ENCODE measurements around the gene SDCBP2. TPM values are rescaled to one million over a fixed set of nuclear protein-coding genes. Genes with fewer than 3 reads are reported as not detected.

SDCBP2 gene
- total RNA-seq, 2 donors from 2014 or later, result 4.9 to 18.5 TPM

DNA sequence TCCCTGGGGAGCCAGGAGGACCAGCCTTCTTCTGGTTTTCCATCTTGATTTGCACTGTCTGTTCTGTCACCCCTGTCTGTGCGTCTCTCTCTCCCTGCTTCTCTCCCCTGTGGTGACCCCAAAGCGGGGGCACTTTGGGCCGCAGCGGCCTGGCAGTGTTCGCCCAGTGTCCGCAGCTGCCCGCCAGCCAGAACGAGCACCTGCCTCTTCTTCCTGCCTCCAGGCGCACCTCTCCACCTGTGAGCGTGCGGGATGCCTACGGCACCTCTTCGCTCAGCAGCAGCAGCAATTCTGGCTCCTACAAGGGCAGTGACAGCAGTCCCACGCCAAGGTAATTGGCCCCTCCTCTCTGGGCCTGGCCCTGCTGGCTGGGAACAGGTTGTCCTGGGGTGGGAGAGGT is 32.0 kb downstream of the SDCBP2 start:
- no peaks in the 10 kb centered on the region for H3K36me3 Mint-ChIP-seq

DNA sequence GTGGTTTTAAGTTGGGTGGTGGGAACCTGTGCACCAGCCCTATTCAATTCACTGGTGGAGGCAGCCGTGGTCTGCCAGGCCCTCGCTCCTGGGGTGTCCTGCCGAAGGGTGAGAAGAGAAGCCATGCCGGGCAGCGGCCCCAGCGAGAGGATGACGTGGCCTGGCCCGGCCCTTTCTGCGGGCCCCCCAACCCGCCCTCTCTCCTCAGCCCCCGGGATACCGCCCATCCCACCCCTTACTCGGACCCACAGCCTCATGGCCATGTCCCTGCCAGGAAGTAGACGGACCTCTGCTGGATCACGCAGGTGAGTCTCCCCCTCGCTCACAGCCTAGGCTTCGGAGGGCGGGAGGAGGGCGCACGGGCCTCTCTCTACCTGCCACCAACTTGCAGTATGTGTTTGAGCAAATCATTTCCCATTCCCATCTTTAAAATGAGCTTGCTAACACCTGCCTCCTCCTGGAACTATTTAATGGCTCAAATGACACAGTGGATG is 32.8 kb downstream of the SDCBP2 start:
- Mint-ChIP-seq H3K36me3 (no peaks in the 10 kb centered on the region), H3K9me3 (no peaks in the 10 kb centered on the region), H3K27ac (peak overlapping the region in 1 of 2 donors; percentile 77)
- no peak for ATAC-seq
- no peak for DNase-seq (ENCODE audit: low spot score in 2 of 2)

More for the DNA sequence above, 32.0 kb downstream of the SDCBP2 start:
- ATAC-seq (no peak), DNase-seq (ENCODE audit: low spot score in 2 of 2) (no peak)
- Mint-ChIP-seq H3K27ac (peak overlapping the region; percentile 29 to 86), H3K9me3 (no peaks in the 10 kb centered on the region)

DNA sequence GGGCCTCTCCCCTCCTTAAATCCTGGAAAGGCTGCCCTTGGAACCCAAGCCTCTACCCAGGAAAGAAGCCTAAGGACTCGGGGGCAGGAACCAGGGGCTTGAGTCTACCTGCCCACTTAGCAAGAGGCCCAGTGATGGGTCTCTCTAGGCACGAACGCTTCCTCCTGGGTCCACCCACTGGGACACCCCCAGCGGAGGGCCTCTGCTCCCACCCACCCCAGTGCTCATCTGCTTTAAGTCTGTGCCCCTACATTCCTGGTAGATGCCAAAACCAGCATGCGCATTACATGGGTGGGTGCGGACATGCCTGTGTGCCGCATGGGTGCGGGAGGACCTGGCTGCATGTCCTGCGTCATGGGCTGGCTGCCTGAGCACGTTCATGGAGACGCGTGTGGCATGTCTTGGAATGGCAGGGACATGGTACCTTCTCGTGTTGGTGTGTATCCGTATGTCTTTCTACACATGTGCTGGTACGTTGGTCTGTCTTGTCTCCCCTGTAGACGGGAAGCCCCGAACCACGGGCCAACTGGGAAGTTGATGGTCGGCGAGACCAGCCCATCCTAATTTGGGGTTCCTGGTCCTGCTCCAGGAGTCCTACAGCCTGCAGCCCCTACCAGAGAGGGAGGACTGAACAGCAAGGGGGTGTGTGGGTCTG is 33.5 kb downstream of the SDCBP2 start:
- H3K9me3 Mint-ChIP-seq, result no peaks in the 10 kb centered on the region
- H3K36me3 Mint-ChIP-seq, result no peaks in the 10 kb centered on the region
- no peak overlapping the region for H3K27ac Mint-ChIP-seq
- ATAC-seq (no peak), DNase-seq (ENCODE audit: low spot score in 2 of 2) (no peak)

DNA sequence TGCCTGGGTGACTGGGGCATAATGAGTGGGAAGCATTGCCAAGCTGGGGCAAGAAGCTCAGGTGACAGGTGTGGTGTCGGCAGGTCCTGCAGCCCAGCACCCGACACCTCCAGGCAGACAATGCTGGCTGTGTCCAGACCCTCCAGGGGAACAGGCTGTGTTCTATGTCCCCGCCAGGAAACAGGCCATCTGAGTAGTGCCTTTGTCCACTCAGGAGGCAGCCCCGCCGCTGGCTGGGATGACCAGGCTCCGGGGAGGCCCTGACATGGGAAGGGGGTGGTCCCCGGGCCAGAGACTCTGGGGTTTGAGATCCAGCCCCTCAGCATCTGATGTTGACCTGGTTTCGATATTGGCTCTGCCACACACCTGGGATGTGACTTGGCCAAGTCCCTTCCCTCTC is 34.4 kb downstream of the SDCBP2 start:
- Mint-ChIP-seq H3K36me3 (no peaks in the 10 kb centered on the region), H3K27ac (no peak overlapping the region), H3K9me3 (no peaks in the 10 kb centered on the region)
- DNase-seq (ENCODE audit: low spot score in 2 of 2), result no peak
- ATAC-seq, result no peak

DNA sequence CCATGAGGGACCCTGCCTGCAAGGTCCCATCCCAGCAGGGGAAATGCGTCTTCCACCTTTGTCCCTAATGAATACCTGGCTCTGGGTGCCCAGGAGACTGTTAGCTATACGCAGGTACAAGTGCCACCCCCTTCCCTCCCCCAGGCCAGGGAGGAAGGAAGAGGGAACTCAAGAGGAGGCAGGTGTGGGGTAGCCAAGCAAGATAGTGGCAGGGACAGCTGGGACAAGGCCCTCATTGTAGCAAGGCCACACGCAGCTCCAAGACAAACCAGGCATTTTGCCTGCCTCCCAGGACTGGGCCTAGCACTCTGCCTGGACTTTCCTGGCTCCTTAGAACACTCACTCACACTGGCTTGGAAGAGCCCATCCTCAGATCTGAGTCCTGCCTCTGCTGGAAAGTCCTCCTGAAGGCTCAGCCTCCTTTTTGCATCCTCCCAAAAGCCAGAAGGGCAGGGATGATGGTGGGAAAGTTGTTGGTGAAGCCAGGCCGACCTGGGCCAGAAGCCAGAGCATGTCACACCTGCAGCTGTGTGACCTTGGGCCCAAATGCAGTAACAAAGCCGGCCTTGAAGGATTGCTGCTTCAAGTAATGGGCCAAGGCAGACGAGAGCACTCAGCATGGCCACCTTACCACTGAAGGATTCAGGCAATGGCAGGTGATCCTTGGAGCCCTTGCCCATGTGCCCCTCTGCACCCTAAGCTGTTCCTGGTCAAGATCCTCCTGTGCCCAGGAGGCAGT is 35.1 kb downstream of the SDCBP2 start:
- no peaks in the 10 kb centered on the region for H3K36me3 Mint-ChIP-seq
- DNase-seq (ENCODE audit: low spot score in 2 of 2) (no peak), ATAC-seq (no peak)
- no peaks in the 10 kb centered on the region for H3K9me3 Mint-ChIP-seq
- H3K27ac Mint-ChIP-seq, result peak overlapping the region; percentile 22 to 39

DNA sequence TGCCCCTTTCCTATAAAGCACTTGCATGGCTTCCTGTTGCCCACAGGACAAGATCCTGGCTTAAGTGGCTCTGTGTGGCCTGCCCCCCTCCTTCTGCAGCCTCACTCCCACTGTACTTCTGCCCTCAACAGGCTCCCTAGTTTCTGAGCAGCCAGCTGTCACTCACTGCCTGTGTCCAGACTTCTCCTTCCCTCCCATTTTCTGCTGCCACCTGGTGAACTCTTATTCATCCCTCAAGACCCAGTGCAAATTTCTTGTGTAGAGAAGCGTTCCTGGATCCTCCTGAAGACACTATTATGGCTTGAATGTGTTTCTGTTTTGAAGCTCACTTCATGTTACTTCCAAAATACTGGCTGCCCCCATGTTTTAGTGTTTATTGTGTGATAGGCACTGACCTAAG is 36.3 kb downstream of the SDCBP2 start:
- no peak for DNase-seq (ENCODE audit: low spot score in 2 of 2)
- no peak for ATAC-seq
- no peaks in the 10 kb centered on the region for H3K9me3 Mint-ChIP-seq
- no peaks in the 10 kb centered on the region for H3K36me3 Mint-ChIP-seq
- H3K27ac Mint-ChIP-seq, result peak overlapping the region in 1 of 2 donors; percentile 39

DNA sequence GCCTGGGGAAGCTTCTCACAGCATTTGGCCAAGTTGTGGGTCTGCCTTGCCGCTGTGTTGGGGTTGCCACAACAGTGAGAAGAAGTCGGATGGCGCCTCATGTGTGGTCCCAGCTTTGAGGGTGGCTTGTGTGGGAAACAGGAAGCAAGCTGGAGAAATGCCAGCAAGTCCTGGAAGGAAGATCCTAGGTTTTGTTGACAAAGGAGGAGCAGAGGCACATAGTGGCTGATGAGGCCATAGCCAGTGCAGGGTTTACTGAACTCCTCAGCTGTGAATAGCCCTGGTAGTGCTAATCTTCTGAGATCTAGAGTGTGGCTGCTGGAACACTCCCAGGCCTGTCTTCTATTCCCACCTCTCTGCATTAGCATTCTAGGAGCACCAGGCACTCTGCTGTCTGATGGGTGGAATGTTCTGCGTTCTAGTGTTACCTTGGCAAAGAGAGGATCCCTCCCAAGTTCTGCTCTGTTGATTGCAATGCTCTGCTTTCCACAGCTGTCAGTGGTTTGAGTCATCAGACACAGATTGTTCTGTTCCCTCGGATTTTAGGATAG is 37.7 kb downstream of the SDCBP2 start:
- Mint-ChIP-seq H3K36me3 (no peaks in the 10 kb centered on the region), H3K27ac (no peak overlapping the region), H3K9me3 (no peaks in the 10 kb centered on the region)
- ATAC-seq, result no peak
- no peak for DNase-seq (ENCODE audit: low spot score in 2 of 2)

DNA sequence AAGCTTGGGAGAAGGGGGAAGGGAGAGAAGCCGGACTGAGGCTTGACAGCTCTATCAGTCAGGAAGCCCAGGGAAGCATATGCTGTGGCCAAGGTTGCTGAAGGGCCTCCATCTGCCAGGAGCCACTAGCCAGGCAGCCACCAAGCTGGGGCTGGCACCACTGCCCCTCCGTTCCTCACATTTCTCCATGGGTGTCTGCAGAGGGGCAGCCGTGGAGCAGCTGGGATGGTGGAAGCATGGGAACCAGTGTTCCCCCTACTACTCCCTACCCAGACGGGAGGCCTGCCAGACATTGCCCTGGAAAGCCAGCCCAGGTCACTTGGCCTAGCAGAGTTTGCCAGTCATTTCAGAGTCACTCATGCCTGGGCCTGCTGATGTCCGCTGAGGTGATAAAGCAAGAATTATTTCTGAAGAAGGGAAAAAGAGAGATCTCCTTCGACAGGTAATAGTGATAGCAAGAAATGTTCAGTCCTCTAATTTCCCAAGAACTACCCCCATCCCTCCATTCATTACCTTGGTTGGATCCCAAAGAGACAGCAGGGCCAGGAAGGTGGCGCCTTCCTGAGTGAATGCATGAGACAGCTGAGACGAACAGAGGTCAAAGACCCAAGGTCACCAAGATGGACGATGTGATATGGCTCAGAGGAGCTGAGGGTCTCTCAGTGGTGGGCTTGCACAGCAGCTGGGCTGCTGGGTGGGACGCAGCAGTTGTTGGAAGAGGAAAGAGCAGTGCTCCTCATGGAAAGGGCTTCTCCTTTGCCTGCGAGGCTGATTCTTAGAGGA is 41.0 kb downstream of the SDCBP2 start:
- no peaks in the 10 kb centered on the region for H3K36me3 Mint-ChIP-seq
- ATAC-seq, result no peak
- H3K9me3 Mint-ChIP-seq, result no peaks in the 10 kb centered on the region
- H3K27ac Mint-ChIP-seq, result peak overlapping the region in 1 of 2 donors; percentile 44
- DNase-seq (ENCODE audit: low spot score in 2 of 2), result no peak

DNA sequence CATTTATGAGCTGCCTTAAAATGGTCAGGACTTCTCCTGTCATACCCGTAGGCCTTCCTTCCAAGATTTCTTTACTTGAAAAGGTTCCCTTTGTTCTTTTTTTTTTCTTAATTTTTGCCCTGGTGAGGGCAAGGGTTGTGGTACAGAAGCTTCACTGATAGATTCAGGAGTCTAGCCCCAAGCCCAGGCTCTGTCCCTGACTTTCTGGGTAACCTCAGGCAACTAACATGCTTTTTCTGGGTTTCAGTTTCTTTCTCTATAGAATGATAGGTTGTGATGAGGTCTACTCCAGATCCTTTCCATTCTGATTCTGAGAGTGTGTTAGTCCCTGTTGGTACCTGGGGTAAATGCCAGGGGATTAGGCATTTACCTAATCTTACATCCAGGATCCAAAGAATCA is 41.6 kb downstream of the SDCBP2 start:
- Mint-ChIP-seq H3K27ac (peak overlapping the region; percentile 44 to 89), H3K36me3 (no peaks in the 10 kb centered on the region), H3K9me3 (no peaks in the 10 kb centered on the region)
- ATAC-seq (peak; percentile 76 to 83), DNase-seq (ENCODE audit: low spot score in 2 of 2) (no peak)

DNA sequence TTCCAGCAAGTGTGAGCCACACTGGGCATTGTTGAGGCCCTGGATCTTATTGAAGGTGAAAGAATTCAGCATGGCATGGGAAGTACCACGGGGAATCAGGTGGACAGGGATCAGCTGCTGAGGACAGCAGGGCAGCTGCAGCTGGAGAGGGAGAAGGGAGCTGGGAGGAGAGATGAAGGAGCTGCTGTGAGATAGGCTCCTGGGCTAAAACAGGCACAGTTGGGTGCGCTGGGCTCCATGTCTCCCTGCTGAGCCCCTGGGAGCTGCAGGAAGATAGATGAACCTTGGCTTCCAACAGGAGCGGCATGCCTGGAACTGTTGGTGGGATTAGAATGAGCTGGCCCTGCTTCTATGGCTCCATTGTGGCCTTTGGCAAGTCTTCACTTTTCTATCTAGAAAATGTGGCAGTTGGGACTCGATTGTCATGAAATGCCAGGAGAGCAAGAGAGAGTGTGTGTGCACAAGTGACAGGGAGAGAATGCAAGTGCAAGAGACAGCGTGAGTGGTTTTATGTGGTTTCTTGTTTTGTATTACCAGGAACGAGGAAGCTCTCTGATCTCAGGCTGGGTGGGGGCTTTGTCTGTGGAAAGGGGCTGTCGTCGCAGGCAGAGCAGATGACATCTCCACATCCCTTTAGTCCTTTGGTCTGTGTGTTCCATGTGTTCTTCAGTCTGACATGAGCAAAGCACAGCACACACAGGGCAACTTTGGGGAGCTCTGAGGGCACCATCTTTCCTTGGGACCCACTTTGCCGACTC is 42.5 kb downstream of the SDCBP2 start:
- peak overlapping the region; percentile 44 to 73 for H3K27ac Mint-ChIP-seq
- no peaks in the 10 kb centered on the region for H3K36me3 Mint-ChIP-seq
- no peaks in the 10 kb centered on the region for H3K9me3 Mint-ChIP-seq
- ATAC-seq (peak; percentile 24 to 49), DNase-seq (ENCODE audit: low spot score in 2 of 2) (peak in 1 of 2 donors; percentile 18)

DNA sequence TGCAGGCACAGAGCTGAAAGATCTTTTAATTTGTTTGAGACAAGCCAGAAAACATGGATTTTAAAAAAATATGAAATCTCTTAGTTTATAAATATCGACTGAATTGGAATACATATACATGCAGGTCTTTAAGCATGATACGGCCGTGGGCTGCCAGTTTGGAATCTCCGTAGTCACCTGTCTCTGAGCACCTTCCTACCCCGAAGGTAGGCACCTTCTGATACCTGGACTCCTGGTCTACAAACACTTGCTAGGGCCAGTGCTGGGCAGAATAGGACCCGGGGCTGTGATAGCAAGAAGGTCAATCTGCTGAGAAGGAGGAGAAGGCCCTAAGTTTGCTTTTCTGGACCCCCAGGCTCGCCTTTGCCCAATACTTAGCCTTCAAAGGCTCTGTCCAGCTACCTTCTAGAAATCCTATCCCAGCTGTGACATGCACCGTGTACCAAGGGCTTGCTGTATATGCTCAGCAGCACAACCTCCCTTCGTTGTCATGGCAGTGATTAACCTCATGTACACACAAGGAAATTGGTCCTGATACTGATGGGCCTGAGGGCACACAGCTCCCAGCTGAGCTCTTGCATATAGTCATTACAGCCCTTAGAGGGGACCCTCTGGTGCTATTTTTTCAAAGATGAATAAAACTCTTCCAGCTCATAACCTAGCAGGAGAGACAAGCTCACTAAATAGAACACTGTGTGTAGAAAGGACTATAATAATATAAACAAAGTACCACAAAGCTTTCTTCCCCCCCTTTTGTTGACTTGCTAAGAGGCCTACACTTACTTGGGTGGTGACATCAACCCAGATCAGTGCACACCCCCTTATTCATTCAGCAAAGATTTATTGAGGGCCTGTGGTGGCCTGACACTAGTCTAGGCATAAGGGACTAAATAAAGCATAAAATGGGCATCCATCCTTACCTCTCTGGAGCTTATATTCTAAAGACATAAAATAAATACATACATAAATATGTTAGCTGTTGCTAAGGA is 45.1 kb downstream of the SDCBP2 start:
- Mint-ChIP-seq H3K27ac (peak overlapping the region in 1 of 2 donors; percentile 12), H3K9me3 (no peaks in the 10 kb centered on the region), H3K36me3 (no peaks in the 10 kb centered on the region)
- no peak for DNase-seq (ENCODE audit: low spot score in 2 of 2)
- ATAC-seq, result no peak

DNA sequence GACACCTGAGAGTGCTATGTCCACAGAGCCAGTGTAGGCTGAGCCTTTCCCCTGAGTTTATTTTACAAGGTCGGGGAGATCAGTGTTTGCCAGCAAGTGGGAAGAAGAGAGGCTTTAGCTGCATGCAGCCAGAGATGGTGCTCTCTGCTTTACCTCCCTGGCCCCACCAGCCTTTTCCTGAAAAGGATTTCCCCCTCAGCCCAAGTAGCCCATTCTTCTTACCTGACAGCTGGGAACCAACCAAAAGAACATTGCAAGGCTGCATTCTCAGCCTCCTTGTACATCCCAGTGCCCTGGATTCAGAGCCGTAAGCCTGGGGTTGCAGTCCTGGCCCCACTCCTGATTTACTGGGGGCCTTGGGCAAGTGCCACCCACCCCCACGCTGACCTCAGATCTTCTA is 46.0 kb downstream of the SDCBP2 start:
- H3K36me3 Mint-ChIP-seq, result no peaks in the 10 kb centered on the region
- no peak overlapping the region for H3K27ac Mint-ChIP-seq
- ATAC-seq, result no peak
- H3K9me3 Mint-ChIP-seq, result no peaks in the 10 kb centered on the region
- no peak for DNase-seq (ENCODE audit: low spot score in 2 of 2)

DNA sequence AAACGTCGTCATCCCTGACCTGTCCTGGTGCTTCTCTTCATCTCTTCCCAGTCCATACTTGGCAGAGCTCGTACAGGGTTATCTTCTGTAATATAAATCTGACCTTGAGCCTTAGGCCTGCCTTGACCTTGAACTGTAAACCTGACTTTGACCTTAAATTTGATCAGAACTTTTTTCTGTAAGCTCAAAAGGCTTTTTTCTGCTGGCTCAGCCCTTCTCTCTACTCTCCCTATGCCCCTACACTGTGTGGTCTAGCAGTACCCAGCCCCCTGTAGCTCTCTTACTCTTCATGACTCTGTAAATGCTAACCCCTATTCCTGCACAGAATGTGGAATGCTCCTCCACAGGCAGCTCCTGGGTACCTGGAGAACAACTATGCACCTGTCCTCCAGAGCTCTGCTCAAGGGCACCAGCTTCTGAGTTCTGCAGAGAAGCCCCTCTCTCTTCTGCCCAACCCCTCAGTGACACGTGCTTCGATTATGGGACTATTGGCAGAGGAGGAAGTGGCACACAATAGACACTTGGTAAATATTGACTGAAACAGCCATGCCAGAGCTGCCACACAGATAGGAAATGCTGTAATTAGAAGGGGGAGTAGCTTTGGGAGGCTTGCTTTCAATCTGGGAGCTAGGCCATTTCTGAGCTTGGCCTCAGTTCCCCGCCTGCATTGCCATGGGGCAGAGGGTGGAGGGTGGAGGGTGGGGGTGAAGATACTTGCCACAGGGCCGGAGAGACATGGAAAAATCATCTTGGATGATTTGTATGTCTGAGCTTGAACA is 47.5 kb downstream of the SDCBP2 start:
- Mint-ChIP-seq H3K27ac (peak overlapping the region in 1 of 2 donors; percentile 28), H3K9me3 (no peaks in the 10 kb centered on the region), H3K36me3 (no peaks in the 10 kb centered on the region)
- no peak for DNase-seq (ENCODE audit: low spot score in 2 of 2)
- no peak for ATAC-seq

DNA sequence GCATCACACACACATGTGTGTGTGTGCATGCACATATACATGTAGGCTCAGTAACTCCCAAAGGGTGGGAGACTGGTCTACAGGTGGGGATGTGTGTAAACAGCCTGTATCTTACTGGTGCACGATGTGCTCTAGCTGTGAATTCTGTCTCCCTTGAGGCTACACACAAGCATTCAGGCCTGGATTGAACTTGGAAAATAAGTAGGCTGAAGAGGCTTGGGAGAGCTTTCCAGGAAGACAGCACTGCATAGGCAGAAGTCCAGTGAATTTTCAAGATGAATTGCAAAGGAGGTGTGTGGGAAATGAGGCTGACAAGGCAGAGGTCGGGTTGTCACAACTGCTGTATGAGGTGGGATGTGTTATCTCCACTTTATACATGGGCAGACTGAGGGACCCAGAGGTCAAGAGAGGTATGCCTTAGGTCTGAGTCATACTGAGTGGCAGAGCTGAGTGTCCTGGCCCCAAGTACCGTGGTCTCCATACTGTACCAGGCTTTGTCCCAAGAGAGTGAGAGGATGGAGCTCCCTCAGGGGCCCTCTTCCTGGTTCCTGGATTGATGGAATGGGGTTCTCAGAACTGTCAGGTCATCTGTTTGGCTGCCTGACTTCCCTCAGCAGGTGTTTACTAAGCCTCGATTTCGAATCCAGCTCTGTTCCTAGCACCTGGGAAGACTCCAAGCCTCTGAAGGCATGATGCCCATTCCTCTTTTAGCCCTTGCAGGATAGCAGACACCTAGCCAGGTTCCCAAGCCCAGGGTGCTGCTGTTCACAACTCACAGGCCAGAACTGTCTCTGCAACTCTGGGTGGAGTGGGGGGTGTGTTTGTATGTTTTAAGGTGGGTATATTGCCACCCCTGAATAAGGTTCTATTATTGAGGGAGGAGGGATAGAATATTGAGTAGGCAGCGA is 48.5 kb downstream of the SDCBP2 start:
- no peaks in the 10 kb centered on the region for H3K36me3 Mint-ChIP-seq
- DNase-seq (ENCODE audit: low spot score in 2 of 2), result no peak
- H3K9me3 Mint-ChIP-seq, result no peaks in the 10 kb centered on the region
- H3K27ac Mint-ChIP-seq, result no peak overlapping the region
- peak in 1 of 2 donors; percentile 46 for ATAC-seq

Measured in activated naive CD4-positive, alpha-beta T cell treated with anti-CD3 and anti-CD28 coated beads, Interleukin-2, amount 50 U/mL, for 72 hours (primary cell).